Right forelimb (tissue), 1 donor: Measurements from ENCODE around the gene SDK1.

Source experiments
- DNase-seq: peaks from one replicate; pipeline ENCODE4 v3.0.0-alpha.2; 2018

SDK1 gene, protein sequence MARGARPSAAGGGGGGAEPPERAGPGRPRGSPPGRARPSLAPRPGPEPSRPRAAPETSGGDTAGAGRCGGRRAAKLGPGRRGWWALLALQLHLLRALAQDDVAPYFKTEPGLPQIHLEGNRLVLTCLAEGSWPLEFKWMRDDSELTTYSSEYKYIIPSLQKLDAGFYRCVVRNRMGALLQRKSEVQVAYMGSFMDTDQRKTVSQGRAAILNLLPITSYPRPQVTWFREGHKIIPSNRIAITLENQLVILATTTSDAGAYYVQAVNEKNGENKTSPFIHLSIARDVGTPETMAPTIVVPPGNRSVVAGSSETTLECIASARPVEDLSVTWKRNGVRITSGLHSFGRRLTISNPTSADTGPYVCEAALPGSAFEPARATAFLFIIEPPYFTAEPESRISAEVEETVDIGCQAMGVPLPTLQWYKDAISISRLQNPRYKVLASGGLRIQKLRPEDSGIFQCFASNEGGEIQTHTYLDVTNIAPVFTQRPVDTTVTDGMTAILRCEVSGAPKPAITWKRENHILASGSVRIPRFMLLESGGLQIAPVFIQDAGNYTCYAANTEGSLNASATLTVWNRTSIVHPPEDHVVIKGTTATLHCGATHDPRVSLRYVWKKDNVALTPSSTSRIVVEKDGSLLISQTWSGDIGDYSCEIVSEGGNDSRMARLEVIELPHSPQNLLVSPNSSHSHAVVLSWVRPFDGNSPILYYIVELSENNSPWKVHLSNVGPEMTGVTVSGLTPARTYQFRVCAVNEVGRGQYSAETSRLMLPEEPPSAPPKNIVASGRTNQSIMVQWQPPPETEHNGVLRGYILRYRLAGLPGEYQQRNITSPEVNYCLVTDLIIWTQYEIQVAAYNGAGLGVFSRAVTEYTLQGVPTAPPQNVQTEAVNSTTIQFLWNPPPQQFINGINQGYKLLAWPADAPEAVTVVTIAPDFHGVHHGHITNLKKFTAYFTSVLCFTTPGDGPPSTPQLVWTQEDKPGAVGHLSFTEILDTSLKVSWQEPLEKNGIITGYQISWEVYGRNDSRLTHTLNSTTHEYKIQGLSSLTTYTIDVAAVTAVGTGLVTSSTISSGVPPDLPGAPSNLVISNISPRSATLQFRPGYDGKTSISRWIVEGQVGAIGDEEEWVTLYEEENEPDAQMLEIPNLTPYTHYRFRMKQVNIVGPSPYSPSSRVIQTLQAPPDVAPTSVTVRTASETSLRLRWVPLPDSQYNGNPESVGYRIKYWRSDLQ (N-terminal part only)

GRCh38 chr7:3300651-3301448 is at the start of gene SDK1:
Gene SDK1, plus strand, starts transcription at chr7:3301252. Its CDS starts 335 bp downstream, at chr7:3301587.
- peak; percentile 96 for DNase-seq

DNA sequence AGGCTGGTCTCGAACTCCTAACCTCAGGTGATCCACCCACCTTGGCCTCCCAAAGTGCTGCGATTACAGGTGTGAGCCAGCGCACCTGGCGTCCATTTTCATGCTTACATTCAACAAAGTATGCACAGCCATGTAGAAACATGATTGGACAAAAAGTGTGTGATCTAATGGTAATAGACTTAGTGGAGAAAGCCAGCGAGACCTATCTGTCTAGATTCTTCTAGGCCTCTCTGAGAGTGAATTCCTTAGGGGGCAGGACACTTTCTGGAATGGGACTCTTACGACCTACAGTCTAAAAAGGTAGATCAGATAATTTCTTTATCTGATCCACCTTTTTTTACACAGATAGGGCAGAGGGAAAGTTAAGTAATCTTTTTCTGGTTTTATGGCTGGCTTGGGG is 46.3 kb upstream of the SDK1 start:
- DNase-seq = no peak

- DNase-seq = no peak
Measured at GRCh38 chr7:3259711-3260400, 41.2 kb upstream of the SDK1 start.

DNA sequence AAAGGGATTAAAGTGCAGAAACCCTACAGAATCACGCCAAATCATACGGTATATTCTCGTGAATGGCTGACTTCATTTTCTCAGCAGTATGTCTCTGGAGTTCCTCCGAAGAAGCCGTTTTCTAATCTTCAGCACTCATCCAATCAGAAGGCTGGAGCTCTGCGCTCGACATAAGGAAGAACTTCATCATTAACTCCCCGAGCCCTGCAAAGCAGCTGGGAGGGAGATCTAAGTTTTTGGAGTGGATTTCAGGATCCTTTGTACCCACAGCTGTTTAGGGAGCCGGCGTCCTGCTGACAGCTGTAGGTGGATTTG is 40.7 kb upstream of the SDK1 start:
- DNase-seq = peak; percentile 62

DNA sequence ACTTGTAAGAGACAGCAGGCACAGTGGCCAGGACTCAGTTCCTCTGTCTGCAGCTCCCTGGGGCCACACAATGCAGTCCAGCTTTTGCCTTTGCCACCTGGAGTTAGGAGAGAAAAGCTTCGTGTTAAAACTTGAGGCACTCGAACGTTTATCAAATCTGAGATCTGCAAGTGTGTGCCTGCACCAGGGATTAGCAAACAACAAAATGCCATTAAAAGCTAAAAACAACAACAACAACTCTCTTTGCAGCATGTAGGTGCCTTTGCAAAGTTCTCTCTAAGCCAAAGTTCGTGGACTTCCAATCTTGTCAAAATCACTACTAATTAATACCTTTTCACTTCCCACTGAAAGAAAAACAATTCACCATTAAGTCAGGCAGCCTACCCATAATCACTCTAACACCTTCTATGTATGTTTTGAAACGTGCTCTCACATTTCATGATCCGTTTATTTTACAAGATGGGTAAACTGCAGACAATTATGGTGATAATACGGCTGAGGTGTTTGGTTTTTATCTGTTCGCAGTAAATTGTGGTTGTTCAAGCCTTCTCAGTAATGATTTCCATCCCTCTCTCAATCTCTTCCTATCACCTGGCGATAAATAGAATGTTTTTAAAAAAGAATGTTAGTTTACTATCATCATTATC is 36.2 kb upstream of the SDK1 start:
- DNase-seq = no peak

DNA sequence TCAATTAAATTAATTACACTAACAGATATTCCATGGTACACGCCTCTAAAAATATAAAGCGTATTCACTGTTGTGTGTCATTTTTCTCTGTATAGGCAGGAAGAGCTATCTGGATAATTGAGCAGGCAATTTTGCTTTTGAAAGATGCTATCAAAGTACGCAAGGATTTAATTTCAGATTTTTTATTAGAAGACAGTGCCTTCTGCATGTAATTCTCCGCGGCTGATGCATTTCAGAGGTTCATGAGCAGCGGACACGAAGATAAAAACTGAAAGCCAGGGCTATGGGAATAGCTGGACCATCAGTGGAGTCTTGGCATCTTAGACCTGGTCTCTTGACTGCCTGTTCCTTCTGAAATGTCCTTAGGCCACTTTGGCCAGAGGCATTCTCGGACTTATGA is 35.7 kb upstream of the SDK1 start:
- DNase-seq = no peak

DNA sequence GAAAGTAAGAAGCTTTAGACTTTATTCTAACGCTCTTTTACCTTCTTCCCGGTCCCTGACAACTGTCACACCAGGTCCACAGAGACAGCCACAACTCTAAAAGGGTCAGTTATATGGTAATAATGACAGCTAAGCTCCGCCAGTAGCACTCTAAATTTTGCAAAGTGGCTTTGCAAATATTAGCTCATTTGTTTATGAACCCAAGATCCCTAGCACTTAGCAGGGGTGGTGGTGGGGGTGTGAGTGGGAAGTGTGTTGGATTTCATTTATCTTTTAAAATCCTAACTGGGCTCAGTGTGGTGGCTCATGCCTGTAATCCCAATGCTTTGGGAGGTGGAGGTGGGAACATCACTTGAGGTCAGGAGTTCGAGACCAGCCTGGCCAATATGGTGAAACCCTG is 34.8 kb upstream of the SDK1 start:
- no peak for DNase-seq

DNA sequence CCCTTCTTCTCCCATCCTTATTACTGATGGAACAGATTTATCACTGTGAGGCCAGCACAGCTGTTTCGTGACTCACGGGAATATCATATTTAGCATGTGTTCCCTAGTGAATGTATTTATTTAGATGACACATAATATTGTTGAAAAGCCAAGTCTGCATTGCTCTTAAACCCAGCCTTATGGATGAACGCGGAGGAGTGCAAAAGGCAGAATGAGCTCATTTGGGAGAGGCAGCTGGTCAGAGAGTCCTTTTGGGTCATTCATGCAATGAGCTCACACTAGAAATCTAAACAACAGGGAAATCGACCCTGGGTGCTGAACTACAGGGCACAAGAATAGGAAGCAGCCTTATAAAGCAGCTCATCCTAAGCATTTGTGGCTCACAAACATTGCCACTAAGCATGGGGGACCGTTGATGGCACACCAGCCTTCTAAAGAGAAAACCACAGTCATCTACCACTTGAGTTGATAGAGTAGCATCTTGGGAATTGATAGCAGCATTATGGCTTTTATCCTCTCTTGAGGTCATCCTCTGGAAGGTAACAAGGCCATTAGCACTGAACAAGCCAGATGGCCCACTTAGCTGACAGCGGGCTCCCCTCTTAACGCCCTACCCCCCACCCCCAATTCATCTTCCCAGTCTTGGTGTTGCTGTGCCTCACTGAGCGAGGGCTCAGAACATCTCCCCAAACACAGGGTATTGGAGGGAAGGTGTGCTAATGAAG is 32.9 kb upstream of the SDK1 start:
- DNase-seq = no peak

GRCh38 chr7:3270362-3270761 is 30.7 kb upstream of the SDK1 start:
- no peak for DNase-seq

DNA sequence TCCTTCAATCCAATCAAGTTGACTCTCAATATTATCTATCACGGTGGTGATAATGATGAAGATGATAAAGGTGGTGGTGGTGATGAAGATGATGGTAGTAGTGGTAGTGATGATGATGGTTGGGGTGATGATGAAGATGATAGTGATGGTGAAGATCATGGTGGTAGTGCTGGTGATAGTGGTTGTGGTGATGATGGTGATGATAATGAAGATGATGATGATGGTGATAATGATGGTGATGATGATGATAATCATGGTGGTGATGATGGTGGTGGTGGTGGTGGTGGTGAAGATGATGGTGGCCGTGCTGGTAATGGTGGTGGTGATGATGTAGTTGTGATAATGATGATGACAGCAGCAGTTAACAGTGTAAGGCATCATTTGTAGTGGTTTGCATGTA is 29.8 kb upstream of the SDK1 start:
- DNase-seq = no peak

GRCh38 chr7:3272691-3273141 is 28.3 kb upstream of the SDK1 start:
- no peak for DNase-seq

DNA sequence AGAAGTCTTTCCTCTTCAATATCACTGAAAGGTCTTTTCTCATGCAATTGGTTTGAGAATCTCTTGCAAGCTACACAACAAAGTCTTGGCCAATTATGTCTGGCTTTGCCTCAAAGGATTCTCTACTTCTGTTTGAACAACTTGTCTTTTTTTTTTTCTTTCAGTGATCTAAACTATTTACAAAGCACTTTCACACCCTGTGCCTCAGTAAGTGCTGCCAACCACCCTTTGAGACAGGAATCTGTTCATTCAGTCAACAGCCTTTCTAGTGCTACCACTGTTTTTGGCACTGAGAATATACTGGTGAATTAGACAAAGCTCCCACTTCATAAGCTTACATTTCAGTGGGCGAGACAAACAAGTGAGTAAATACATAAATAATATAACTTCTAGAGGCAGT is 26.9 kb upstream of the SDK1 start:
- no peak for DNase-seq

- no peak for DNase-seq
Measured at GRCh38 chr7:3277604-3278572, 23.2 kb upstream of the SDK1 start.

DNA sequence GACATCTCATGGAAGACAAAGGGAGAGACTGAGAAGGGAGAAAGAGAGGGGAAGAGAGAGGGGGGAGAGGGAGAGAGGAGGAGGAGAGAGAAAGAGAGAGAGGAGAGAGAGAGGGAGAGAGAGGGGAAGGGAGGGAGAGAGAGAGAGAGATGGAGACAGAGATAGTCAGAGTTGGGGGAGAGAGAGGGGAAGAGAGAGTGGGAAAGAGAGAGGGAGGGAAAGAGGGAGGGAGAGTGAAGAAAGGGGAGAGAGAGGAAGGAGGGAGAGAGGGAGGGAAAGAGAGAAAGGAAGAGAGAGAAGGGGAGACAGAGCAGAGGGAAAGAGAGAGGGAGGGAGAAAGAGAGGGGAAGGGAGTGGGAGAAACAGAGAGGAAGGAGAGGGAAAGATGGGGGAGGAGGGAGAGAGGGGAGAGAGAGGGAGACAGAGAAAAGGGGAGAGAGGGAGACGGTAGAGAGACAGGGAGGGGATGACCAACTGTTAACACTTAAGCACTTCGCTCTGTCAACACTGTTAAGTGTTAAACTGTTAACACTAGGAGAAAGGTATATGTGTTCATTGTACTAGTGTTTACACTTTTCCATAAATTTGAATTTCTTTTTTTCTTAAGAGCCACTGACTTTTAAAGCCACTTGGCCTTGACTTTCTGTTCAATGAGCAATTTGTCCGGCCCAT is 21.8 kb upstream of the SDK1 start:
- no peak for DNase-seq

GRCh38 chr7:3280445-3280844 is 20.6 kb upstream of the SDK1 start:
- DNase-seq = no peak

- DNase-seq = no peak
Measured at GRCh38 chr7:3280946-3281656, 20.0 kb upstream of the SDK1 start.

DNA sequence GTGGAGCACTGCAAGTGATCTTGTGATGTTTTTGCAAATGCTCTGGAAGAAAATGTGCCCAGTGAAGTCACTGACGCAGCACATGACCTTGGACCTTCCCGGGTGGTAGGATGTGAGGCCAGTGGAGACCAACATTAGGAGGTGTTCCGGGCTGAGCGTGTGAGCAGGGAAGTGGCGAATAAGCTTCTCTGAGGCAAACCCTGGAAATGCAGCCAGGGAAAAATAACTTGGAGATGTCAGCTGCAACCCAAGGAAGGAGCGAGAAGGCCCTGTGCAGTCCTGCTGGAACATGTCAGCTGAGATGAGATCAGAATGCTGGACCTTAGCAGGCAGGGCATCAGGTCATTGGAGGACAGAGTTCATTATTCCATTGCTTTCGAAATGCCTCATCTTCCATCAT is 18.6 kb upstream of the SDK1 start:
- DNase-seq = no peak

GRCh38 chr7:3283130-3283704 is 17.8 kb upstream of the SDK1 start:
- DNase-seq = no peak
